Large intestine (tissue), 3 donors: Measurements from ENCODE around the gene TRIM50. TPM values are rescaled to one million over a fixed set of nuclear protein-coding genes. Genes with fewer than 3 reads are reported as not detected.
"Not testable (repeated sequence)": the region's sequence is repeated elsewhere in the genome, so short reads cannot be mapped to it uniquely, and the experiment has no call there.

ENCODE experiments used
- DNase-seq, 2 donors: peaks; one replicate each; pipeline versions ENCODE4 v3.0.0 to v3.0.0-alpha.2; 2013
- H3K27ac ChIP-seq: one replicate; pipeline ENCODE4 v1.5.1; 2013; ENCODE audit warnings: low read length
- H3K27me3 ChIP-seq: 2 replicates; pipeline ENCODE4 v1.6.1; 2013; ENCODE audit warnings: low read length; ENCODE audit not compliant: control insufficient read depth, insufficient read depth
- H3K36me3 ChIP-seq: 2 replicates; pipeline ENCODE4 v1.6.1; 2013; ENCODE audit warnings: low read length; ENCODE audit not compliant: control insufficient read depth, insufficient read depth
- H3K4me1 ChIP-seq: one replicate; pipeline ENCODE4 v1.6.1; 2013; ENCODE audit warnings: low read length; ENCODE audit not compliant: control insufficient read depth, insufficient read depth
- H3K4me3 ChIP-seq: one replicate; pipeline ENCODE4 v1.5.1; 2013; ENCODE audit warnings: low read length
- H3K9me3 ChIP-seq: one replicate; pipeline ENCODE4 v1.6.1; 2013; ENCODE audit warnings: mild to moderate bottlenecking, low read depth, low read length, moderate library complexity; ENCODE audit not compliant: control insufficient read depth
- WGBS: methylation state at CpG from one replicate; pipeline ENCODE4 v1.1.5; 2013; ENCODE audit warnings: low lambda C conversion rate; ENCODE audit not compliant: insufficient coverage; 5-methylcytosine and 5-hydroxymethylcytosine counted together
- polyA plus RNA-seq: library from polyadenylated mRNA; unstranded; fragments of 120-200 nt; gene quantifications from one replicate; pipeline ENCODE4 v1.2.1, GENCODE V29; 2013

TRIM50 gene
- polyA plus RNA-seq, 1 donor = 0.42 TPM

GRCh38 chr7:73330772-73331171 lies 2.9 kb upstream of the TRIM50 start:
- no peaks in the 10 kb centered on the region for H3K36me3 ChIP-seq
- no peak for DNase-seq
- H3K4me3 ChIP-seq = no peak overlapping the region
- H3K4me1 ChIP-seq = peaks cover 2% of the 10 kb centered on the region
- no CpG with 5 or more reads among the region's 6 CpGs for WGBS
- peaks cover 4% of the 10 kb centered on the region for H3K9me3 ChIP-seq
- no peaks in the 10 kb centered on the region for H3K27me3 ChIP-seq
- no peak overlapping the region for H3K27ac ChIP-seq

GRCh38 chr7:73329861-73330581 lies 2.1 kb upstream of the TRIM50 start:
- WGBS = no CpG with 5 or more reads among the region's 11 CpGs
- Histone ChIP-seq H3K27me3 (no peaks in the 10 kb centered on the region), H3K4me3 (no peak overlapping the region), H3K27ac (no peak overlapping the region), H3K36me3 (no peaks in the 10 kb centered on the region), H3K9me3 (peaks cover 4% of the 10 kb centered on the region), H3K4me1 (peaks cover 5% of the 10 kb centered on the region)
- DNase-seq = peak in 1 of 2 donors; percentile 19

GRCh38 chr7:73328696-73329095 lies 814 bp upstream of the TRIM50 start:
- H3K36me3 ChIP-seq = no peaks in the 10 kb centered on the region
- H3K27me3 ChIP-seq = no peaks in the 10 kb centered on the region
- peaks cover 4% of the 10 kb centered on the region for H3K9me3 ChIP-seq
- peaks cover 7% of the 10 kb centered on the region for H3K4me1 ChIP-seq
- H3K4me3 ChIP-seq = no peak overlapping the region
- DNase-seq = no peak
- no peak overlapping the region for H3K27ac ChIP-seq
- WGBS = no CpG with 5 or more reads among the region's 10 CpGs

- not testable (repeated sequence) for H3K4me3 ChIP-seq, H3K27me3 ChIP-seq, H3K9me3 ChIP-seq, H3K36me3 ChIP-seq, DNase-seq, H3K27ac ChIP-seq, H3K4me1 ChIP-seq
- WGBS = no CpG with 5 or more reads among the region's 13 CpGs
Measured at GRCh38 chr7:73327449-73327848, 433 bp downstream of the TRIM50 start.

GRCh38 chr7:73325424-73325823 lies 2.5 kb downstream of the TRIM50 start:
- WGBS = no CpG with 5 or more reads among the region's 6 CpGs
- H3K27ac ChIP-seq = not testable (repeated sequence)
- DNase-seq = peak in 1 of 2 donors; percentile 27

GRCh38 chr7:73324081-73324845 lies 3.6 kb downstream of the TRIM50 start:
- WGBS = no CpG with 5 or more reads among the region's 31 CpGs
- H3K4me1 ChIP-seq, H3K9me3 ChIP-seq, H3K27ac ChIP-seq, H3K4me3 ChIP-seq, H3K27me3 ChIP-seq, H3K36me3 ChIP-seq: not testable (repeated sequence)
- peak in 1 of 2 donors; percentile 52 for DNase-seq

More at GRCh38 chr7:73325424-73325823, 2.5 kb downstream of the TRIM50 start:
- not testable (repeated sequence) for H3K36me3 ChIP-seq, H3K9me3 ChIP-seq, H3K4me1 ChIP-seq, H3K4me3 ChIP-seq, H3K27me3 ChIP-seq

GRCh38 chr7:73323434-73324080 lies 4.3 kb downstream of the TRIM50 start:
- not testable (repeated sequence) for H3K4me1 ChIP-seq, H3K9me3 ChIP-seq, H3K27ac ChIP-seq, H3K4me3 ChIP-seq, H3K27me3 ChIP-seq, H3K36me3 ChIP-seq, DNase-seq
- 43% methylated on average over 1 of the region's 5 CpGs for WGBS

- not testable (repeated sequence) for H3K9me3 ChIP-seq, H3K4me3 ChIP-seq, H3K4me1 ChIP-seq, DNase-seq, H3K27ac ChIP-seq, H3K27me3 ChIP-seq, H3K36me3 ChIP-seq
- no CpG with 5 or more reads among the region's 9 CpGs for WGBS
Measured at GRCh38 chr7:73320009-73320408, 7.9 kb downstream of the TRIM50 start.

- not testable (repeated sequence) for H3K4me3 ChIP-seq, H3K27ac ChIP-seq, H3K9me3 ChIP-seq, H3K36me3 ChIP-seq, DNase-seq, H3K4me1 ChIP-seq, H3K27me3 ChIP-seq
- no CpG with 5 or more reads among the region's 9 CpGs for WGBS
Measured at GRCh38 chr7:73319541-73319940, 8.3 kb downstream of the TRIM50 start.

- no CpG with 5 or more reads among the region's 18 CpGs for WGBS
Measured at GRCh38 chr7:73318656-73319204, 9.2 kb downstream of the TRIM50 start.

More at GRCh38 chr7:73318656-73319204, 9.2 kb downstream of the TRIM50 start:
- not testable (repeated sequence) for DNase-seq, H3K36me3 ChIP-seq, H3K4me3 ChIP-seq, H3K9me3 ChIP-seq, H3K27me3 ChIP-seq, H3K4me1 ChIP-seq, H3K27ac ChIP-seq
